ENCODE data around the gene MUC13. TPM values are rescaled to one million over a fixed set of nuclear protein-coding genes. Genes with fewer than 3 reads are reported as not detected.
"Not testable (repeated sequence)": the region's sequence is repeated elsewhere in the genome, so short reads cannot be mapped to it uniquely, and the experiment has no call there.

Gene MUC13
- total RNA-seq, 1 donor from 2014 or later: not detected

DNA sequence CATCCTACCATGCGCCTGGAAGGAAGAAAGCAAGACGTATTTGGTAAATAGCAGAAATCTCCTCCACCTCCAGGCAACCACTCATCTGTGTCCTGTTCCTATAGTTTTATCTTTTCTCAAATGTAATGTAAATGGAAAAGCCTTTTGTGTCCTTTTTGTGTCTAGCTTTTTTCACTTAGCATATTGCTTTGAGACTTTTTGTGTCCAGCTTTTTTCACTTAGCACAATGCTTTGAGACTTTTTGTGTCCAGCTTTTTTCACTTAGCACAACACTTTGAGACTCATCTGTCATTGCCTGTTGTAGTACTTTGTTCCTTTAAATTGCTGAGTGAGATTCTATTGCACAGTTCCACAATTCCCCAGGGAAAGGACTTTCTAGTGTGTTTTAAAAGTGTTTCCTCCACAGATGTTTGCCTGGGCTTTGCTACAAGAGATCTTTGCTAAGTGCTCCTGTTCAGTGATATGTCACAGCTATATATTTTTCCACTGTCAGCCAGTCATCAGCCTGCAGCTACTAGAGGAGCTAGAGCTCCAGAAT, 27.9 kb upstream of the MUC13 start:
- peaks cover 10% of the 10 kb centered on the region for H3K9me3 Mint-ChIP-seq

GRCh38 chr3:124960698-124961097, 26.1 kb upstream of the MUC13 start:
- TF ChIP-seq CTCF (IDR thresholded peaks at IDR 0.05) (no peak), EZH2 (IDR thresholded peaks at IDR 0.05) (no peak), EZH2phosphoT487 (IDR thresholded peaks at IDR 0.05) (no peak)
- no peak overlapping the region for H3K27ac ChIP-seq
- H3K9me3 Mint-ChIP-seq: peaks cover 11% of the 10 kb centered on the region
- DNase-seq (ENCODE audit: low spot score): no peak
- H3F3A ChIP-seq (ENCODE audit: low read depth): peaks cover 7% of the 10 kb centered on the region
- no peaks in the 10 kb centered on the region for H3K27me3 ChIP-seq
- no peak overlapping the region for H3K4me3 ChIP-seq
- no peaks in the 10 kb centered on the region for H3K9me3 ChIP-seq (ENCODE audit: low read depth)
- no peak overlapping the region for H3K9ac ChIP-seq
- peaks cover 7% of the 10 kb centered on the region for H3K4me1 Mint-ChIP-seq
- no peaks in the 10 kb centered on the region for H3K27me3 Mint-ChIP-seq (ENCODE audit: insufficient read depth, low read depth)
- no peak overlapping the region for H3K4me3 Mint-ChIP-seq
- no peak overlapping the region for H3K4me2 ChIP-seq
- no peaks in the 10 kb centered on the region for H3K79me2 ChIP-seq (ENCODE audit: low read depth)
- no peak overlapping the region for H2AFZ ChIP-seq (replicated peaks)
- H3K27ac Mint-ChIP-seq: no peak overlapping the region
- H3K36me3 Mint-ChIP-seq: peaks cover 2% of the 10 kb centered on the region
- no peaks in the 10 kb centered on the region for H3K4me1 ChIP-seq
- no peaks in the 10 kb centered on the region for H4K20me1 ChIP-seq (ENCODE audit: low read depth)
- no peaks in the 10 kb centered on the region for H3K36me3 ChIP-seq

More for the DNA sequence above, 27.9 kb upstream of the MUC13 start:
- no peak overlapping the region for H3K4me3 Mint-ChIP-seq
- Histone ChIP-seq H3K4me3 (no peak overlapping the region), H4K20me1 (ENCODE audit: low read depth) (no peaks in the 10 kb centered on the region), H3K36me3 (no peaks in the 10 kb centered on the region), H3K27ac (no peak overlapping the region), H3K4me1 (no peaks in the 10 kb centered on the region), H3K9me3 (ENCODE audit: low read depth) (no peaks in the 10 kb centered on the region), H3K79me2 (ENCODE audit: low read depth) (no peaks in the 10 kb centered on the region), H3F3A (ENCODE audit: low read depth) (peaks cover 7% of the 10 kb centered on the region), H3K9ac (no peak overlapping the region), H3K27me3 (no peaks in the 10 kb centered on the region), H3K4me2 (no peak overlapping the region), H2AFZ (replicated peaks) (no peak overlapping the region)
- no peak for TF ChIP-seq EZH2phosphoT487 (IDR thresholded peaks at IDR 0.05)
- TF ChIP-seq CTCF (IDR thresholded peaks at IDR 0.05): no peak
- TF ChIP-seq EZH2 (IDR thresholded peaks at IDR 0.05): no peak
- H3K4me1 Mint-ChIP-seq: peaks cover 7% of the 10 kb centered on the region
- no peaks in the 10 kb centered on the region for H3K27me3 Mint-ChIP-seq (ENCODE audit: insufficient read depth, low read depth)
- no peak for DNase-seq (ENCODE audit: low spot score)
- peaks cover 2% of the 10 kb centered on the region for H3K36me3 Mint-ChIP-seq
- no peak overlapping the region for H3K27ac Mint-ChIP-seq

DNA sequence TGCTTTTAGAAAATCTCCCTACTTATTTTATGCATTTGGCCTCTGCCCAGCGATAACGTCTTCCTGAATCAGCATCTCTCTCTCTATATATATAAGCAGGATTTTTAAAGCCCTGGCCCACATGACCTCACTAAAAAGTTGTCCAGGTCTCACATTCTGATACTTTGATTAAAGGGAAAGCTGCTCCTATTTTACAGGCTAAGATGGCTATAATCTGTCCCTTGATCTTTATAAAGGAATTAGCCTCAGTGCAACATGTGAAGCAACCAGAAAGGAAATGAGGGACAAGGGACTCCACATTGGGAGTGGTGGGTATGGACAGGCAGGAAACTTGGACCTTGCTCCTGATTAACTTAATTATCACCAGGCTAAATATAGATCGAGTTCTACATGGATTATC, 25.6 kb upstream of the MUC13 start:
- H3K9ac ChIP-seq: no peak overlapping the region
- H3K4me1 ChIP-seq: no peaks in the 10 kb centered on the region
- no peak for DNase-seq (ENCODE audit: low spot score)
- no peaks in the 10 kb centered on the region for H4K20me1 ChIP-seq (ENCODE audit: low read depth)
- no peak overlapping the region for H3K27ac ChIP-seq
- H3K27ac Mint-ChIP-seq: no peak overlapping the region
- peaks cover 2% of the 10 kb centered on the region for H3K36me3 Mint-ChIP-seq
- H3K9me3 ChIP-seq (ENCODE audit: low read depth): no peaks in the 10 kb centered on the region
- H3K4me1 Mint-ChIP-seq: peaks cover 7% of the 10 kb centered on the region
- TF ChIP-seq EZH2phosphoT487 (IDR thresholded peaks at IDR 0.05): no peak
- no peaks in the 10 kb centered on the region for H3K36me3 ChIP-seq
- peaks cover 7% of the 10 kb centered on the region for H3F3A ChIP-seq (ENCODE audit: low read depth)
- no peaks in the 10 kb centered on the region for H3K79me2 ChIP-seq (ENCODE audit: low read depth)
- H3K27me3 Mint-ChIP-seq (ENCODE audit: insufficient read depth, low read depth): no peaks in the 10 kb centered on the region
- no peak overlapping the region for H3K4me3 Mint-ChIP-seq
- no peak overlapping the region for H3K4me2 ChIP-seq
- no peaks in the 10 kb centered on the region for H3K27me3 ChIP-seq
- no peak overlapping the region for H2AFZ ChIP-seq (replicated peaks)
- H3K9me3 Mint-ChIP-seq: peaks cover 16% of the 10 kb centered on the region
- no peak overlapping the region for H3K4me3 ChIP-seq

DNA sequence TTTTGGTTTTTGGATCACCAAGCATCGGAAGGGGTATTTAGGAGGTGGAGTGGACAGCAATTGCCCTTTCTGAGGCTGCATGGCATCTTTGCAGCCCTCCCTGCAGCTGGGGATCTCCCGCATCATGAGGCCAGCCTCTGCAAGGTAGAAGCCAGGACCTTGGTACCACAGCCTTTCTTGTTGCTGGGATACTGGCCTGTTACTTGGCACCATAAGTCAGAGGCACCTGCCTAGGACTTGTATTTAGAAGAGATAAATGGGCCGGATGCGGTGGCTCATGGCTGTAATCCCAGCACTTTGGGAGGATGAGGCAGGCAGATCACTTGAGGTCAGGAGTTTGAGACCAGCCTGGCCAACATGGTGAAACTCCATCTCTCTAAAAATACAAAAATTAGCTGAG, 23.4 kb upstream of the MUC13 start:
- H3K9me3 ChIP-seq (ENCODE audit: low read depth); H2AFZ ChIP-seq (replicated peaks); H3K36me3 Mint-ChIP-seq; H3K4me1 Mint-ChIP-seq; H3F3A ChIP-seq (ENCODE audit: low read depth); H3K4me2 ChIP-seq; H3K9ac ChIP-seq; DNase-seq (ENCODE audit: low spot score); H3K36me3 ChIP-seq; H3K4me3 ChIP-seq; H3K4me3 Mint-ChIP-seq; H3K4me1 ChIP-seq; H3K27me3 Mint-ChIP-seq (ENCODE audit: insufficient read depth, low read depth); H3K79me2 ChIP-seq (ENCODE audit: low read depth); H3K27ac Mint-ChIP-seq; H3K27ac ChIP-seq; H3K27me3 ChIP-seq; H4K20me1 ChIP-seq (ENCODE audit: low read depth): not testable (repeated sequence)
- peaks cover 17% of the 10 kb centered on the region for H3K9me3 Mint-ChIP-seq

All from neural progenitor cell (in vitro differentiated cells).